Activated naive CD4-positive, alpha-beta T cell treated with anti-CD3 and anti-CD28 coated beads, Interleukin-2, amount 50 U/mL, for 24 hours (primary cell): ENCODE measurements around the gene BICC1.

Experiments used
- H3K27ac Mint-ChIP-seq: one replicate; pipeline ENCODE4 v1.8.0; 2021; ENCODE audit warnings: mild to moderate bottlenecking, mixed read lengths
- H3K27me3 Mint-ChIP-seq: one replicate; pipeline ENCODE4 v1.8.0; 2021; ENCODE audit warnings: mixed read lengths
- H3K36me3 Mint-ChIP-seq: one replicate; pipeline ENCODE4 v1.8.0; 2021; ENCODE audit warnings: mixed read lengths
- H3K4me1 Mint-ChIP-seq: one replicate; pipeline ENCODE4 v1.8.0; 2021; ENCODE audit warnings: mixed read lengths
- H3K4me3 Mint-ChIP-seq: one replicate; pipeline ENCODE4 v1.8.0; 2021; ENCODE audit warnings: mild to moderate bottlenecking, mixed read lengths
- H3K9me3 Mint-ChIP-seq: one replicate; pipeline ENCODE4 v1.8.0; 2021; ENCODE audit warnings: mixed read lengths

The BICC1 gene

GRCh38 chr10:58666024-58666423 lies 153.4 kb downstream of the BICC1 start:
- H3K4me1 Mint-ChIP-seq: peaks cover 11% of the 10 kb centered on the region
- H3K4me3 Mint-ChIP-seq: peak overlapping the region; percentile 35

GRCh38 chr10:58667658-58668310 lies 155.1 kb downstream of the BICC1 start:
- Mint-ChIP-seq H3K4me3 (no peak overlapping the region), H3K36me3 (peaks cover 4% of the 10 kb centered on the region), H3K27me3 (no peaks in the 10 kb centered on the region), H3K9me3 (peaks cover 9% of the 10 kb centered on the region), H3K4me1 (peaks cover 11% of the 10 kb centered on the region), H3K27ac (no peak overlapping the region)

More at GRCh38 chr10:58666024-58666423, 153.4 kb downstream of the BICC1 start:
- Mint-ChIP-seq H3K27me3 (no peaks in the 10 kb centered on the region), H3K36me3 (peaks cover 4% of the 10 kb centered on the region), H3K9me3 (peaks cover 9% of the 10 kb centered on the region), H3K27ac (no peak overlapping the region)

- Mint-ChIP-seq H3K4me3 (no peak overlapping the region), H3K27ac (no peak overlapping the region), H3K27me3 (peaks cover 4% of the 10 kb centered on the region), H3K9me3 (peaks cover 5% of the 10 kb centered on the region), H3K36me3 (no peaks in the 10 kb centered on the region), H3K4me1 (no peaks in the 10 kb centered on the region)
Observed at GRCh38 chr10:58672845-58673244, 160.2 kb downstream of the BICC1 start.

- H3K4me3 Mint-ChIP-seq: no peak overlapping the region
- no peak overlapping the region for H3K27ac Mint-ChIP-seq
- H3K9me3 Mint-ChIP-seq: peaks cover 5% of the 10 kb centered on the region
- H3K4me1 Mint-ChIP-seq: no peaks in the 10 kb centered on the region
- peaks cover 4% of the 10 kb centered on the region for H3K27me3 Mint-ChIP-seq
- no peaks in the 10 kb centered on the region for H3K36me3 Mint-ChIP-seq
Observed at GRCh38 chr10:58674251-58674650, 161.6 kb downstream of the BICC1 start.

GRCh38 chr10:58675321-58675720 lies 162.6 kb downstream of the BICC1 start:
- no peak overlapping the region for H3K4me3 Mint-ChIP-seq
- H3K27me3 Mint-ChIP-seq: peaks cover 4% of the 10 kb centered on the region
- no peaks in the 10 kb centered on the region for H3K36me3 Mint-ChIP-seq
- peaks cover 5% of the 10 kb centered on the region for H3K9me3 Mint-ChIP-seq
- H3K4me1 Mint-ChIP-seq: no peaks in the 10 kb centered on the region
- H3K27ac Mint-ChIP-seq: no peak overlapping the region

- Mint-ChIP-seq H3K9me3 (peaks cover 7% of the 10 kb centered on the region), H3K27ac (no peak overlapping the region), H3K4me1 (no peaks in the 10 kb centered on the region), H3K4me3 (no peak overlapping the region), H3K27me3 (no peaks in the 10 kb centered on the region), H3K36me3 (no peaks in the 10 kb centered on the region)
Observed at GRCh38 chr10:58691528-58691927, 178.9 kb downstream of the BICC1 start.

- no peaks in the 10 kb centered on the region for H3K4me1 Mint-ChIP-seq
- peaks cover 4% of the 10 kb centered on the region for H3K27me3 Mint-ChIP-seq
- no peaks in the 10 kb centered on the region for H3K36me3 Mint-ChIP-seq
- no peak overlapping the region for H3K4me3 Mint-ChIP-seq
- peaks cover 5% of the 10 kb centered on the region for H3K9me3 Mint-ChIP-seq
- H3K27ac Mint-ChIP-seq: no peak overlapping the region
Observed at GRCh38 chr10:58693919-58694318, 181.2 kb downstream of the BICC1 start.

GRCh38 chr10:58695022-58695421 lies 182.3 kb downstream of the BICC1 start:
- Mint-ChIP-seq H3K4me1 (no peaks in the 10 kb centered on the region), H3K4me3 (no peak overlapping the region), H3K36me3 (no peaks in the 10 kb centered on the region), H3K27me3 (peaks cover 4% of the 10 kb centered on the region), H3K9me3 (peaks cover 5% of the 10 kb centered on the region), H3K27ac (no peak overlapping the region)

GRCh38 chr10:58696736-58697135 lies 184.1 kb downstream of the BICC1 start:
- no peaks in the 10 kb centered on the region for H3K36me3 Mint-ChIP-seq

GRCh38 chr10:58697691-58698090 lies 185.0 kb downstream of the BICC1 start:
- H3K36me3 Mint-ChIP-seq: no peaks in the 10 kb centered on the region
- no peak overlapping the region for H3K4me3 Mint-ChIP-seq
- peaks cover 4% of the 10 kb centered on the region for H3K27me3 Mint-ChIP-seq
- no peaks in the 10 kb centered on the region for H3K9me3 Mint-ChIP-seq
- H3K4me1 Mint-ChIP-seq: no peaks in the 10 kb centered on the region
- H3K27ac Mint-ChIP-seq: no peak overlapping the region

More at GRCh38 chr10:58696736-58697135, 184.1 kb downstream of the BICC1 start:
- Mint-ChIP-seq H3K27me3 (peaks cover 4% of the 10 kb centered on the region), H3K4me3 (no peak overlapping the region), H3K27ac (no peak overlapping the region), H3K4me1 (no peaks in the 10 kb centered on the region), H3K9me3 (peaks cover 4% of the 10 kb centered on the region)

- Mint-ChIP-seq H3K27me3 (peaks cover 4% of the 10 kb centered on the region), H3K27ac (no peak overlapping the region), H3K4me1 (no peaks in the 10 kb centered on the region), H3K9me3 (no peaks in the 10 kb centered on the region), H3K36me3 (no peaks in the 10 kb centered on the region), H3K4me3 (no peak overlapping the region)
Observed at GRCh38 chr10:58698777-58699356, 186.2 kb downstream of the BICC1 start.

- H3K27ac Mint-ChIP-seq: no peak overlapping the region
- no peaks in the 10 kb centered on the region for H3K9me3 Mint-ChIP-seq
- H3K4me3 Mint-ChIP-seq: no peak overlapping the region
- H3K36me3 Mint-ChIP-seq: no peaks in the 10 kb centered on the region
- no peaks in the 10 kb centered on the region for H3K4me1 Mint-ChIP-seq
- peaks cover 4% of the 10 kb centered on the region for H3K27me3 Mint-ChIP-seq
Observed at GRCh38 chr10:58700591-58700990, 187.9 kb downstream of the BICC1 start.

- no peaks in the 10 kb centered on the region for H3K4me1 Mint-ChIP-seq
- H3K36me3 Mint-ChIP-seq: no peaks in the 10 kb centered on the region
- H3K27ac Mint-ChIP-seq: no peak overlapping the region
- no peaks in the 10 kb centered on the region for H3K9me3 Mint-ChIP-seq
- H3K4me3 Mint-ChIP-seq: no peak overlapping the region
- H3K27me3 Mint-ChIP-seq: peaks cover 4% of the 10 kb centered on the region
Observed at GRCh38 chr10:58701405-58702135, 188.9 kb downstream of the BICC1 start.

GRCh38 chr10:58704226-58704625 lies 191.6 kb downstream of the BICC1 start:
- Mint-ChIP-seq H3K27me3 (no peaks in the 10 kb centered on the region), H3K4me1 (no peaks in the 10 kb centered on the region), H3K9me3 (no peaks in the 10 kb centered on the region), H3K27ac (no peak overlapping the region), H3K4me3 (no peak overlapping the region), H3K36me3 (no peaks in the 10 kb centered on the region)

GRCh38 chr10:58704671-58705141 lies 192.0 kb downstream of the BICC1 start:
- no peaks in the 10 kb centered on the region for H3K9me3 Mint-ChIP-seq
- no peaks in the 10 kb centered on the region for H3K4me1 Mint-ChIP-seq
- no peak overlapping the region for H3K27ac Mint-ChIP-seq
- H3K36me3 Mint-ChIP-seq: no peaks in the 10 kb centered on the region
- H3K4me3 Mint-ChIP-seq: no peak overlapping the region
- no peaks in the 10 kb centered on the region for H3K27me3 Mint-ChIP-seq

- H3K36me3 Mint-ChIP-seq: no peaks in the 10 kb centered on the region
- no peak overlapping the region for H3K4me3 Mint-ChIP-seq
- no peaks in the 10 kb centered on the region for H3K27me3 Mint-ChIP-seq
- no peaks in the 10 kb centered on the region for H3K9me3 Mint-ChIP-seq
- H3K27ac Mint-ChIP-seq: no peak overlapping the region
- no peaks in the 10 kb centered on the region for H3K4me1 Mint-ChIP-seq
Observed at GRCh38 chr10:58706836-58707235, 194.2 kb downstream of the BICC1 start.
